HepG2 (cell line): ENCODE results near the gene HEXIM1. TPM values are rescaled to one million over a fixed set of nuclear protein-coding genes. Genes with fewer than 3 reads are reported as not detected.

Experiments used
- AKAP8 ChIP-seq: sonication (generic); formaldehyde crosslinking; IDR thresholded peaks from 2 replicates; pipeline ENCODE4 v1.5.1; 2020; ENCODE audit warnings: mild to moderate bottlenecking, missing genetic modification reagents
- BRCA1 ChIP-seq: sonication (generic); formaldehyde crosslinking; IDR thresholded peaks from 2 replicates; pipeline ENCODE4 v1.4.0; 2020; ENCODE audit warnings: missing genetic modification reagents
- DMAP1 ChIP-seq: IDR thresholded peaks from 2 replicates; pipeline ENCODE4 v1.6.1; 2016
- ELF4 ChIP-seq: sonication (generic); formaldehyde crosslinking; IDR thresholded peaks from 2 replicates; pipeline ENCODE4 v1.5.0; 2020; ENCODE audit warnings: missing genetic modification reagents, mild to moderate bottlenecking, moderate library complexity, borderline replicate concordance
- FOXK1 ChIP-seq: sonication (generic); formaldehyde crosslinking; IDR thresholded peaks from 2 replicates; pipeline ENCODE4 v1.4.0; 2020; ENCODE audit warnings: low read depth, missing genetic modification reagents, borderline replicate concordance
- FUBP1 ChIP-seq: sonication (generic); formaldehyde crosslinking; IDR thresholded peaks from 2 replicates; pipeline ENCODE4 v1.5.1; 2020; ENCODE audit warnings: missing genetic modification reagents, mild to moderate bottlenecking, borderline replicate concordance
- KLF11 ChIP-seq: IDR thresholded peaks from 2 replicates; pipeline ENCODE4 v1.6.1; 2016; ENCODE audit warnings: missing compliant biosample characterization
- KLF13 ChIP-seq: sonication (generic); formaldehyde crosslinking; IDR thresholded peaks from 2 replicates; pipeline ENCODE4 v1.4.0; 2020; ENCODE audit warnings: mild to moderate bottlenecking, missing genetic modification reagents
- TEAD3 ChIP-seq: optimal IDR thresholded peaks from 2 replicates; pipeline ENCODE3; 2016; ENCODE audit warnings: borderline replicate concordance
- TFDP2 ChIP-seq: sonication (generic); formaldehyde crosslinking; IDR thresholded peaks from 2 replicates; pipeline ENCODE4 v1.4.0; 2020; ENCODE audit warnings: missing genetic modification reagents
- TSC22D2 ChIP-seq: sonication (generic); formaldehyde crosslinking; IDR thresholded peaks from 2 replicates; pipeline ENCODE4 v1.5.1; 2020; ENCODE audit warnings: missing genetic modification reagents, mild to moderate bottlenecking, borderline replicate concordance
- YEATS2 ChIP-seq: sonication (generic); formaldehyde crosslinking; IDR thresholded peaks from 2 replicates; pipeline ENCODE4 v1.4.0; 2020; ENCODE audit warnings: missing genetic modification reagents, borderline replicate concordance
- ZBTB26 ChIP-seq: IDR thresholded peaks from 2 replicates; pipeline ENCODE4 v1.6.1; 2016; ENCODE audit warnings: missing compliant biosample characterization, missing genetic modification reagents, borderline replicate concordance
- ZMYM2 ChIP-seq: sonication (generic); formaldehyde crosslinking; IDR thresholded peaks from 2 replicates; pipeline ENCODE4 v1.8.0; 2022; ENCODE audit warnings: mild to moderate bottlenecking, missing genetic modification reagents
- ZNF281 ChIP-seq: sonication (generic); formaldehyde crosslinking; IDR thresholded peaks from 2 replicates; pipeline ENCODE4 v1.4.0; 2020; ENCODE audit warnings: missing genetic modification reagents, borderline replicate concordance
- ZNF512B ChIP-seq: sonication (generic); formaldehyde crosslinking; IDR thresholded peaks from 2 replicates; pipeline ENCODE4 v1.5.1; 2020; ENCODE audit warnings: missing genetic modification reagents, mild to moderate bottlenecking, borderline replicate concordance
- polyA plus RNA-seq, 8 experiments: library from polyadenylated mRNA; depleted of rRNA in 3 of 8; stranded (reverse) in 7 of 8; unstranded in 1 of 8; fragments of >200 nt; fragmentation: Illumina TruSeq in 4 of 8; extraction: Trizol in 4 of 8; gene quantifications; 2 replicates each; pipeline versions ENCODE4 v1.2.1 to v1.2.3, GENCODE V29; 2011 to 2016; ENCODE audit warnings: low read depth in 4 of 8, missing spikeins in 1 of 8, mixed read lengths in 1 of 8; ENCODE audit not compliant: insufficient read depth in 1 of 8
- total RNA-seq, 5 experiments: library from RNA; depleted of rRNA; stranded (reverse); fragments of >200 nt; fragmentation: Illumina TruSeq; extraction: Trizol; gene quantifications; 2 replicates each; pipeline ENCODE4 v1.2.3, GENCODE V29; 2016; ENCODE audit warnings: low read depth in 1 of 5

Gene HEXIM1
- total and polyA plus RNA-seq, 2 of the 13 experiments (the other 11 are each of a cell fraction or from before 2014, with no cell fraction given) = 10.5 to 16.6 TPM

- TF ChIP-seq ELF4 (CRISPR knock-in tag) (no peak), DMAP1 (peak; percentile 66; the same call in 1 of the 2 replicates), AKAP8 (CRISPR knock-in tag) (no peak), KLF11 (CRISPR knock-in tag) (0 out of 2 replicates have a peak, but pooled peaks have one; percentile 29), TEAD3 (CRISPR knock-in tag) (peak; percentile 96), ZNF281 (CRISPR knock-in tag) (no peak), KLF13 (CRISPR knock-in tag) (no peak), ZNF512B (CRISPR knock-in tag) (no peak), BRCA1 (0 out of 2 replicates have a peak, but pooled peaks have one; percentile 50), TSC22D2 (CRISPR knock-in tag) (no peak; the same call in 1 of the 2 replicates), ZBTB26 (no peak), FUBP1 (CRISPR knock-in tag) (no peak), YEATS2 (CRISPR knock-in tag) (0 out of 2 replicates have a peak, but pooled peaks have one; percentile 65), FOXK1 (CRISPR knock-in tag) (peak; percentile 36; the same call in 1 of the 2 replicates), ZMYM2 (no peak), TFDP2 (CRISPR knock-in tag) (0 out of 2 replicates have a peak, but pooled peaks have one; percentile 35)
Measured at GRCh38 chr17:45101883-45102811, 46.1 kb upstream of the HEXIM1 start (continued).
